ENCODE data around the gene COPS2. TPM values are rescaled to one million over a fixed set of nuclear protein-coding genes. Genes with fewer than 3 reads are reported as not detected.
"Not testable (repeated sequence)": the region's sequence is repeated elsewhere in the genome, so short reads cannot be mapped to it uniquely, and the experiment has no call there.

Gene COPS2
- total RNA-seq, 1 experiment from 2014 or later: 112 TPM

- H3K27me3 ChIP-seq (replicated peaks; ENCODE audit: insufficient read depth, low read depth, low read length, poor library complexity): no peaks in the 10 kb centered on the region
- no peak for TF ChIP-seq EZH2 (IDR thresholded peaks at IDR 0.05; ENCODE audit: borderline replicate concordance, low read depth, low read length, poor library complexity, severe bottlenecking)
- no peak for TF ChIP-seq CTCF (conservative IDR thresholded peaks at IDR 0.05; ENCODE audit: low read depth, low read length)
- no peaks in the 10 kb centered on the region for H3K4me1 ChIP-seq (ENCODE audit: insufficient read depth, low read length, poor library complexity, severe bottlenecking)
- H3K4me3 ChIP-seq (ENCODE audit: low read depth, low read length, poor library complexity, severe bottlenecking): no peak overlapping the region
- intact Hi-C loops (cut with micrococcal nuclease; ENCODE audit: unreplicated experiment): no loop called here
- no peak overlapping the region for H3K27ac ChIP-seq (ENCODE audit: low read depth, low read length, poor library complexity, severe bottlenecking)
- DNase-seq (ENCODE audit: low spot score): no peak
- H3K9me3 ChIP-seq (ENCODE audit: low read depth, low read length, poor library complexity, severe bottlenecking): no peaks in the 10 kb centered on the region
- no TSS peak for BruUV-seq (replicated peaks)
- CTCF ChIA-PET: no interaction called here
- POLR2A ChIA-PET (ENCODE audit: low non-redundant PET): no interaction called here
- H3K36me3 ChIP-seq (ENCODE audit: insufficient read depth, low read length, poor library complexity, severe bottlenecking): no peaks in the 10 kb centered on the region
Measured at GRCh38 chr15:49188933-49189332, 33.5 kb upstream of the COPS2 start.

GRCh38 chr15:49187549-49188245 is 32.3 kb upstream of the COPS2 start:
- Histone ChIP-seq H3K9me3 (ENCODE audit: low read depth, low read length, poor library complexity, severe bottlenecking) (no peaks in the 10 kb centered on the region), H3K4me1 (ENCODE audit: insufficient read depth, low read length, poor library complexity, severe bottlenecking) (no peaks in the 10 kb centered on the region), H3K27ac (ENCODE audit: low read depth, low read length, poor library complexity, severe bottlenecking) (no peak overlapping the region), H3K4me3 (ENCODE audit: low read depth, low read length, poor library complexity, severe bottlenecking) (no peak overlapping the region), H3K36me3 (ENCODE audit: insufficient read depth, low read length, poor library complexity, severe bottlenecking) (no peaks in the 10 kb centered on the region), H3K27me3 (replicated peaks; ENCODE audit: insufficient read depth, low read depth, low read length, poor library complexity) (no peaks in the 10 kb centered on the region)
- BruUV-seq (replicated peaks): no TSS peak
- DNase-seq (ENCODE audit: low spot score): no peak
- ChIA-PET POLR2A (ENCODE audit: low non-redundant PET) (no interaction called here), CTCF (no interaction called here)
- TF ChIP-seq EZH2 (IDR thresholded peaks at IDR 0.05; ENCODE audit: borderline replicate concordance, low read depth, low read length, poor library complexity, severe bottlenecking) (no peak), CTCF (conservative IDR thresholded peaks at IDR 0.05; ENCODE audit: low read depth, low read length) (no peak)
- intact Hi-C loops (cut with micrococcal nuclease; ENCODE audit: unreplicated experiment): no loop called here

GRCh38 chr15:49185473-49185872 is 30.1 kb upstream of the COPS2 start:
- Histone ChIP-seq H3K27ac (ENCODE audit: low read depth, low read length, poor library complexity, severe bottlenecking) (no peak overlapping the region), H3K27me3 (replicated peaks; ENCODE audit: insufficient read depth, low read depth, low read length, poor library complexity) (no peaks in the 10 kb centered on the region), H3K4me3 (ENCODE audit: low read depth, low read length, poor library complexity, severe bottlenecking) (no peak overlapping the region), H3K4me1 (ENCODE audit: insufficient read depth, low read length, poor library complexity, severe bottlenecking) (no peaks in the 10 kb centered on the region), H3K9me3 (ENCODE audit: low read depth, low read length, poor library complexity, severe bottlenecking) (no peaks in the 10 kb centered on the region), H3K36me3 (ENCODE audit: insufficient read depth, low read length, poor library complexity, severe bottlenecking) (no peaks in the 10 kb centered on the region)
- no peak for DNase-seq (ENCODE audit: low spot score)
- BruUV-seq (replicated peaks): no TSS peak
- TF ChIP-seq EZH2 (IDR thresholded peaks at IDR 0.05; ENCODE audit: borderline replicate concordance, low read depth, low read length, poor library complexity, severe bottlenecking) (no peak), CTCF (conservative IDR thresholded peaks at IDR 0.05; ENCODE audit: low read depth, low read length) (no peak)
- intact Hi-C loops (cut with micrococcal nuclease; ENCODE audit: unreplicated experiment): no loop called here
- POLR2A ChIA-PET (ENCODE audit: low non-redundant PET): no interaction called here
- CTCF ChIA-PET: no interaction called here

- DNase-seq (ENCODE audit: low spot score); H3K4me1 ChIP-seq (ENCODE audit: insufficient read depth, low read length, poor library complexity, severe bottlenecking); H3K36me3 ChIP-seq (ENCODE audit: insufficient read depth, low read length, poor library complexity, severe bottlenecking); H3K9me3 ChIP-seq (ENCODE audit: low read depth, low read length, poor library complexity, severe bottlenecking); BruUV-seq (replicated peaks); H3K4me3 ChIP-seq (ENCODE audit: low read depth, low read length, poor library complexity, severe bottlenecking); H3K27me3 ChIP-seq (replicated peaks; ENCODE audit: insufficient read depth, low read depth, low read length, poor library complexity); H3K27ac ChIP-seq (ENCODE audit: low read depth, low read length, poor library complexity, severe bottlenecking); POLR2A ChIA-PET (ENCODE audit: low non-redundant PET); intact Hi-C loops (cut with micrococcal nuclease; ENCODE audit: unreplicated experiment): not testable (repeated sequence)
- CTCF ChIA-PET: interaction anchor here (0.6 kb wide), 1 partner anchor 322 kb away, joined by 3 read pairs; no protein-coding TSS in a partner anchor
Measured at GRCh38 chr15:49183741-49184140, 28.3 kb upstream of the COPS2 start.
